Loucy (cell line): Measurements from ENCODE around the gene GNAL.

Source experiments
- H2AFZ ChIP-seq: fragments of 200-600 bp; sonication (generic); 2 replicates; pipeline ENCODE4 v1.6.0; 2016; ENCODE audit warnings: antibody characterized with exemption, mild to moderate bottlenecking, low read length, moderate library complexity
- H3F3A ChIP-seq: fragments of 200-600 bp; 2 replicates; pipeline ENCODE4 v1.6.0; 2016; ENCODE audit warnings: antibody characterized with exemption, low read depth, mild to moderate bottlenecking
- H3K27me3 ChIP-seq: fragments of 200-600 bp; sonication (generic); 2 replicates; pipeline ENCODE4 v1.6.1; 2014; ENCODE audit warnings: low read length, mild to moderate bottlenecking; ENCODE audit not compliant: insufficient read depth, poor library complexity, severe bottlenecking
- H3K36me3 ChIP-seq: fragments of 200-600 bp; sonication (generic); 2 replicates; pipeline ENCODE4 v1.6.1; 2016; ENCODE audit warnings: low read length; ENCODE audit not compliant: insufficient read depth
- H3K4me1 ChIP-seq: fragments of 200-600 bp; sonication (generic); 2 replicates; pipeline ENCODE4 v1.5.1; 2014; ENCODE audit warnings: low read length, mild to moderate bottlenecking; ENCODE audit not compliant: insufficient read depth, poor library complexity, severe bottlenecking
- H3K4me2 ChIP-seq: fragments of 200-600 bp; sonication (generic); 2 replicates; pipeline ENCODE4 v1.6.0; 2014; ENCODE audit warnings: antibody characterized with exemption, low read length, low read depth, mild to moderate bottlenecking; ENCODE audit not compliant: poor library complexity, severe bottlenecking
- H3K4me3 ChIP-seq: fragments of 200-600 bp; sonication (generic); 2 replicates; pipeline ENCODE4 v1.5.1; 2014; ENCODE audit warnings: low read length, mild to moderate bottlenecking, mixed read lengths; ENCODE audit not compliant: poor library complexity, severe bottlenecking
- H3K79me2 ChIP-seq: fragments of 200-600 bp; sonication (generic); 2 replicates; pipeline ENCODE4 v1.6.1; 2014; ENCODE audit warnings: low read length; ENCODE audit not compliant: insufficient read depth
- H3K9ac ChIP-seq: fragments of 200-600 bp; sonication (generic); 2 replicates; pipeline ENCODE4 v1.6.0; 2014; ENCODE audit warnings: mild to moderate bottlenecking, low read depth, low read length, moderate library complexity; ENCODE audit not compliant: poor library complexity, severe bottlenecking
- H3K9me2 ChIP-seq: fragments of 200-600 bp; sonication (generic); replicated peaks from 2 replicates; pipeline ENCODE4 v1.6.1; 2016; ENCODE audit warnings: low read depth, low read length, mixed read lengths
- H3K9me3 ChIP-seq: fragments of 200-600 bp; sonication (generic); 2 replicates; pipeline ENCODE4 v1.6.1; 2014; ENCODE audit warnings: mild to moderate bottlenecking, antibody characterized with exemption, low read length, low read depth; ENCODE audit not compliant: insufficient read depth
- H4K20me1 ChIP-seq: fragments of 200-600 bp; sonication (generic); 2 replicates; pipeline ENCODE4 v1.6.0; 2014; ENCODE audit warnings: antibody characterized with exemption, low read length, mild to moderate bottlenecking; ENCODE audit not compliant: insufficient read depth, poor library complexity, severe bottlenecking
- CTCF ChIP-seq: fragments of 200-600 bp; sonication (generic); conservative IDR thresholded peaks from 2 replicates; pipeline ENCODE4 v1.5.1; 2014; ENCODE audit warnings: mild to moderate bottlenecking, antibody characterized with exemption, low read length
- EZH2phosphoT487 ChIP-seq: fragments of 200-600 bp; IDR thresholded peaks from 2 replicates; pipeline ENCODE4 v1.6.1; 2018; ENCODE audit warnings: antibody characterized with exemption, mild to moderate bottlenecking, moderate library complexity, borderline replicate concordance

Gene GNAL

GRCh38 chr18:11828786-11829432 is 139.8 kb downstream of the GNAL start:
- no peaks in the 10 kb centered on the region for H4K20me1 ChIP-seq
- no peak overlapping the region for H3K4me3 ChIP-seq
- H3K9ac ChIP-seq = no peak overlapping the region
- no peaks in the 10 kb centered on the region for H3K36me3 ChIP-seq
- H2AFZ ChIP-seq = no peak overlapping the region
- H3K4me1 ChIP-seq = no peaks in the 10 kb centered on the region
- TF ChIP-seq CTCF (no peak), EZH2phosphoT487 (no peak)
- H3K79me2 ChIP-seq = no peaks in the 10 kb centered on the region
- H3F3A ChIP-seq = no peaks in the 10 kb centered on the region
- no peaks in the 10 kb centered on the region for H3K27me3 ChIP-seq
- no peaks in the 10 kb centered on the region for H3K9me2 ChIP-seq
- no peaks in the 10 kb centered on the region for H3K9me3 ChIP-seq
- no peak overlapping the region for H3K4me2 ChIP-seq

DNA sequence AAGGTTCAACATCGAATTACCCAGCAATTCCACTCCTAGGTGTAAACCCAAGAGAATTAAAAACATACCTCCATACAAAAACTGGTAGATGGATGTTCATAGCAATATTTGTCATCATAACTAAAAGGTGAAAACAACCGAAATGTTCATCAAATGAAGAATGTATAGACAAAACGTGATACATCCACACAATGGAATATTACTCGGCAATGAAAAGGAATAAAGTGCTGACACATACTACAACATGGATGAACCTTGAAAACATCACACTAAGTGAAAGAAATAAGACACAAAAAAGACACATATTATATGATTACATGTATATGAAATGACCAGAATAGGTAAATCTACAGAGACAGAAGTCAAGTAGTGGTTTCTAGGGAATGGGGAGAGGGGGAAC is 141.5 kb downstream of the GNAL start:
- Histone ChIP-seq H3K9me2 (no peaks in the 10 kb centered on the region), H3K79me2 (no peaks in the 10 kb centered on the region), H4K20me1 (no peaks in the 10 kb centered on the region), H3K27me3 (no peaks in the 10 kb centered on the region), H2AFZ (no peak overlapping the region), H3K9me3 (no peaks in the 10 kb centered on the region), H3F3A (no peaks in the 10 kb centered on the region), H3K36me3 (no peaks in the 10 kb centered on the region), H3K9ac (no peak overlapping the region), H3K4me2 (no peak overlapping the region), H3K4me1 (no peaks in the 10 kb centered on the region), H3K4me3 (no peak overlapping the region)
- TF ChIP-seq EZH2phosphoT487 (no peak), CTCF (no peak)

DNA sequence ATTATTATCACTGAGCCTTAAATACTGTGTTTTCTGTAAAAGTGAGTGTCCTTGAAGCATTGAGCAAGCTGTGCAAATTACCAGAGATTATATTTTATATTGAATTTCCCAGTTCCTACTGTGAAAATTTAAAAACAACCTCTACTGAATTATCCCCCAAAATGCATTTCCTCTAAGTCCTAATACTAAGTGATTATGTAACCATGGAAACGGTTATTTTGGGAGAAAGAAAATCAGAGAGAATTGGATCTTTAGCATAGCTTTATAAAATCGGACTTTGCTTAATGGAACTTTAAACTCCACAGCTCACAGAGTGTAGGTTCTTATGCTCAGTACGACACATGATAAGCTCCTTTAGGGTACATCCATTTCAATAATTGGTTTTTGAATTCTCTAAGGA is 142.9 kb downstream of the GNAL start:
- no peaks in the 10 kb centered on the region for H3K36me3 ChIP-seq
- H3K9ac ChIP-seq = no peak overlapping the region
- no peak overlapping the region for H3K4me3 ChIP-seq
- TF ChIP-seq CTCF = no peak
- no peak for TF ChIP-seq EZH2phosphoT487
- H3K9me3 ChIP-seq = no peaks in the 10 kb centered on the region
- H4K20me1 ChIP-seq = no peaks in the 10 kb centered on the region
- no peak overlapping the region for H2AFZ ChIP-seq
- H3K4me1 ChIP-seq = no peaks in the 10 kb centered on the region
- H3K27me3 ChIP-seq = no peaks in the 10 kb centered on the region
- H3F3A ChIP-seq = no peaks in the 10 kb centered on the region
- H3K9me2 ChIP-seq = no peaks in the 10 kb centered on the region
- no peaks in the 10 kb centered on the region for H3K79me2 ChIP-seq
- H3K4me2 ChIP-seq = no peak overlapping the region
